CD1c-positive myeloid dendritic cell (primary cell): ENCODE measurements around the gene SNX2.

Experiments
- DNase-seq: peaks from one replicate; pipeline ENCODE4 v3.0.0-alpha.2; 2016; ENCODE audit errors: extremely low spot score

Gene SNX2

GRCh38 chr5:122772446-122772845 lies 2.4 kb upstream of the SNX2 start:
- DNase-seq = no peak

DNA sequence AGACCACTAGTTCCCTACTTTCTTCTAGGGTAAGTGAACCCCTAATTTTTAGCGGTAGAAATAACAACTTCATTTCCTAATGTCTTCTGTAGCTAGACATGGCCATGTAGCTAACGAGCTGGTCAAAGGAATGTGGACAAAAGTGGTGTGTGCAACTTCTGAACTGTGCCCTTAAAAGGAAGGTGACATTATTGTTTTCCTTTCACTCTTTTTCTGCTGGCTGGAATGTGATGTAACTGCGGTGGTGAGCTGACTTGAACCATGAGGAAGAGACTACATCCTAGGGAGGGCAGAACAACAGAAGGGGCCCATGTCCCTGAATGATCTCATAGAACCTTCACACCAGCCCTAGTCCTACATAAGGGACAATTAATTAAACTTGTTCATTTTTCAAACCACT lies 1.3 kb upstream of the SNX2 start:
- DNase-seq = no peak

DNA sequence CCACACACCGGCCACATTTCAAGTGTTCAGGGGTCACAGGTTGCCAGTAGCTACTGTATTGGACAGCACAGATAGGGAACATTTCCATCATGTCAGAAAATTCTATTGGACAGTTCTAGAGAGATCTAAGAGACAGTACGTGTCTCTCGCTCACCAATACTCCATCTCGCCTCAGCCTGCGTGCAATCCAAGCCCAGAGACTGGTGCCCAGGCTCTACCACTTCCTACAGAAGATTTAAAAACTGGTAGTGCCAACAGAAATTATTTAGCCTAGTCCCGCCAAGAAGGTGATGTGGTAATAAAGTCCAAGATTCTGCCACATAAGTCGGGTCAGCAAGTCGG lies 390 bp upstream of the SNX2 start:
- no peak for DNase-seq

DNA sequence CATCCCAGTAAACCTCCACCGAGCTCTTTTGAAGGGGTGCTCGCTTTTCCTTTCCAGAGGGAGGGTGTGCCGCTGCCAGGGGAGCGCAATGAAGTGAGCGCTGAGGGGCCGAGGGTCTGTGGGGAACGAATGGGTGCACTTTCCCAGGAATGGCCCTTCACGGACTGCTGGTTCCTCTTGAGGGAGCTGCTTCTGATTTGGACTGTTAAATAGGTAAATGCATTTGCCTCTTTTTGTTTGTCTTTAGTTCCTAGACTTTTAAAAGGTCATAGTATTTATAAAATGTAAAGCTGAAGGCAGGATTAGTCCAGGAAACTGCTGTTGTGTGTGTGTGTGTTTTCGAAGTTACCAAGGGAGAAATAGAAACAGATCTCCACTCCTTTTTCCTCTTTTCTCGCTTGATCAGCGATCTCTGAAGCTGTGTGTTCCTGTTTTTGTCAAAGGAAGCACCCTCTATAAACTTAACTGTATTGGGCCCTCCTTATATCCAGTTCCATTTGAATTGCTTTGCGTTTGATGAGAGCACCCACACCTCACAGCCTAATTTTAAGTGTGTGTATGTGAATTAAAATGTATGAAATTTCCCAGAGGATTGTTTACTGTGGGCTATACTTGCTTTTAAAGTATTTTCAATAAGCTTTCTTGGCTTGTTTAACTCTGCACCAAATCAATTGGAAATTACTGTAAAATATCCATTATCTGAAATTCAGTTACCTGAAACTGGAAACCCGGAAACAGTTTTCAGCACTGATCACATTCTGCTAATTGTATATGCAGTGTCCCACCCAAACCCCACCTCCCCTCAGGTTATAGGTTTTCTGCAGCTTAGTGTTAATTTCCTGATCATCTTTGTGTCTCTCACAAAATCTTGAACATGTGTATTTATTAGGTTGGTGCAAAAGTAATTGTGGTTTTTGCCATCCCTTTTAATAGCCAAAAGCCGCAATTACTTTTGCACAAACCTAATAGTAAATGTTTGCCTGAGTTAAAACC lies 966 bp downstream of the SNX2 start:
- DNase-seq = peak; percentile 81

DNA sequence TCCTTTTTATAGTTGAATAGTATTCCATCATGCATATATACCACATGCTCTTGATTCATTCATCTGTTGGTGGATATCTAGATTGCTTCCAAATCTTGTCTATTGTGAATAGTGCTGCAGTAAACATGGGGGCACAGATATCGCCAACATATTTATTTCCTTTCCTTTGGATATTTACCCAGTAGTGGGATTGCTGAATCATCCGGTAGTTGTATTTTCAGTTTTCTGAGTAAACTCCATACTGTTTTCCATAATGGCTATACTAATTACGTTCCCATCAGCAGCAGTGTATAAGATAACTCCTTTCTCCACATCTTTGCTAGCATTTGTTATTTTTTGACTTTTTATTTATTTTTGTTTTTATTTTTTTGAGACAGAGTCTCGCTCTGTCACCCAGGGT lies 3.3 kb downstream of the SNX2 start:
- DNase-seq = no peak

- DNase-seq = no peak
These were observed 4.6 kb downstream of the SNX2 start for GRCh38 chr5:122779451-122779850.

DNA sequence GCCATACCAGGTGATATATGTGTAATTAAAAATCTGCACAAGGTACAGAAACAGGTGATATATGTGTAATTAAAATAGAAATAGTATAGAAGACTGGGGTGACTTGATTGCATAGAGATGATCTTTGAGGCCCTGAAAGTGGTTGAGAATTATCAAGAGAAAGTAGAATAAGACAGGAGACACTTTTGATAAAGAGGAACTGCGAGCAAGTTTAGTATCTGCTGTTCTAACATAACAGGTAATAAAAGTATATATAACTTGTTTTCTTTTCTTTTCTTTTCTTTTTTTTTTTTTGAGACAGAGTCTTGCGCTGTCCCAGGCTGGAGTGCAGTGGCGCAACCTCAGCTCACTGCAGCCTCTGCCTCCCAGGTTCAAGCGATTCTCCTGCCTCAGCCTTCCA lies 5.4 kb downstream of the SNX2 start:
- DNase-seq = no peak

DNA sequence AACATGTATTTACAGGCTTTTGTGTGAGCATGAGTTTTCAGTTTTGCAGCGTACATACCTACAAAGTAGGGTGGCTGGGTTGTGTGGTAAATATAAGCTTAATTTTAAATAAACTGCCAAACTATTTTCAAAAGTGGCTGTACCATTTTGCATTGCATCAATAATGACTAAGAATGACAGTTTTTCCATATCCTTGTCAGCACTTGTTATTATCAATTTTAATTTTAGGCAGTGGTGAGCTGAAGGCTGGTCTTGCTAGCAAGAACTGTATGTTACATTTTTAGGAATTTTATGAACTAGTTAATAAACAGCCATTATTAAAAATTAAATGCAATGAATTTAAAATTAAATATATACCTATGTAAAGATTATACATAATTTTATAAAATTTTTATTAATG lies 6.6 kb downstream of the SNX2 start:
- DNase-seq = no peak

DNA sequence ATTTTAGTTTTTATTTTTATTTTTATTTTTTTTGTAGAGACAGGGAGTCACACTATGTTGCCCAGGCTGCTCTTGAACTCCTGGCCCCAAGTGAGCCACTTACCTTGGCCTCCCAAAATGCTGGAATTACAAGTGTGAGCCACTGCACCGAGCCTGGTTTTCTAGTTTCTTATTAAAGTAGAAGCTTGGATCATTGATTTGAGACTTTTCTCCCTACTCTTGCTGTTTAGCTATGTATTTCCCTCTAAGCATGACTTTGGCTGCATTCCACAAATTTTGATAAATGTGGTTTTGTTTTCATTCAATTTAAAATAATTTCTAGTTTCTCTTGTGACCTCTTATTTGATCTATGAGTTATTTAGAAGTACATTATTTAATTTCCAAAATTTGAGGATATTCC lies 10.4 kb downstream of the SNX2 start:
- DNase-seq = no peak

DNA sequence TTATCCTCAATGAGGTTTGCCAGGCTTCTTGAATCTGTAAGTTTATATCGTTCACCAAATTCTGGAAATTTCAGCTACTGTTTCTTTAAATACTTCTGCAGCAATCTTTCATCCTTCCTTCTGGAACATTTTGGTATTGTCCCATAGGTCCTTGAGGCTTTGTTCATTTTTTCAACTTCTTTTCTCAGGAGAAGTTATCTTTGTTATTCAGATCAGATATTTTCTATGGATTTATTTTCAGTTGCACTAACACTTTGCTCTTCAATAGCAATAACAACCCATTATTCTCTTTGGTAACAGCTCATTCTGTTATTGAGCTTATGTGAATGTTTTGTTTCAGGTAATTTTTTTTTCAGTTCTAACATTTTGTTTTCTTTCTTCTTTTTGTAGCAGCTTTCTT lies 13.5 kb downstream of the SNX2 start:
- DNase-seq = no peak

- DNase-seq = no peak
These were observed 14.1 kb downstream of the SNX2 start for GRCh38 chr5:122788996-122789395.

- DNase-seq = no peak
These were observed 14.7 kb downstream of the SNX2 start for GRCh38 chr5:122789461-122790171.

DNA sequence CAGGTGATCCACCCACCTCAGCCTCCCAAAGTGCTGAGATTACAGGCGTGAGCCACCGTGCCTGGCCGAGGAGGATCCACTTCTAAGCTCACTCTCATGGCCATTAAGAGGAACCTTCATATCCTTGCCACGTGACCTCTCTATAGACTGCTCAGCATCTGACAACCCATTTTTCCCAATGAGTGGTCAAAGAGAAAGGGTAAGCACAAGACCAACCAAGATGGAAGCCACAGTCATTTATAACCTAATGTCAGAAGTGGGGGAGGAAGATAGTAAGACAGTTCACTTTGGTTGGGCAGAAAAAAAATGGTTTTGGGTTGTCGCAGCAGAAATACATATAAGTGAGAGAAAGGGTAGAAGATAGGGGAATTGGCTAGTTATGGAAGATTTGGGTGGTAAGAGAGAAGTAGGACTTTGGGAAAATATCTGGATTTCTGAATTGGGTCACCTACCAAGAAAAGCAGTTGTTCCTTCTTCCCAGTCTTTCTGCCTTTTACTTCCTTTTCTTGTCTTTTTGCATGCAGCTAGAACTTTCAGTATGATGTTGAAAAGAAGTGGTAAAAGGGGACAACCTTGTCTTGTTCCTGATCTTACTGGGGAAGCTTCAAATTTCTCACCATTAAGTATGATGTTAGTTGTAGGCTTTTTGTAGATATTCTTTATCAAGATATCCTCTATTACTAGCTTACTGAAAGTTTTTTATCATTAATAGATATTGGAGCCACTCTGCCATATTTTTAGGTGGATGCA lies 15.6 kb downstream of the SNX2 start:
- peak; percentile 47 for DNase-seq

DNA sequence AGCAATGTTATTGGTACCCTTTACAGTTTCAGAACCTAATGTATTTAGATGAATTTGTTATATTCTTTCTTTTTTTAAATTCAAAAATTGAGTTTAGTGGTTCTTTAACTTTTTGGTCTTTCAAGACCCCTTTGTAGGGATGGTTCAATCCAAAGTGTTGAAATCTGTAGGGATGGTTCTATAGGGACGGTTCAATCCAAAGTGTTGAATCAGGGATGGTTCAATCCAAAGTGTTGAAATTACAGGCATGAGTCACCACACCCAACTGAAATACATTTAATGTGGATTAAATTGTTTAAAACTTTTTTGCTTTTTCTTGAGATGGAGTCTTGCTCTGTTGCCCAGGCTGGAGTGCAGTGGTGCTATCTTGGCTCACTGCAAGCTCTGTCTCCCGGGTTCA lies 30.6 kb downstream of the SNX2 start:
- DNase-seq = no peak

- no peak for DNase-seq
These were observed 35.5 kb downstream of the SNX2 start for GRCh38 chr5:122810405-122810804.

GRCh38 chr5:122815218-122815767 lies 40.4 kb downstream of the SNX2 start:
- no peak for DNase-seq

GRCh38 chr5:122816756-122817155 lies 41.9 kb downstream of the SNX2 start:
- DNase-seq = no peak

DNA sequence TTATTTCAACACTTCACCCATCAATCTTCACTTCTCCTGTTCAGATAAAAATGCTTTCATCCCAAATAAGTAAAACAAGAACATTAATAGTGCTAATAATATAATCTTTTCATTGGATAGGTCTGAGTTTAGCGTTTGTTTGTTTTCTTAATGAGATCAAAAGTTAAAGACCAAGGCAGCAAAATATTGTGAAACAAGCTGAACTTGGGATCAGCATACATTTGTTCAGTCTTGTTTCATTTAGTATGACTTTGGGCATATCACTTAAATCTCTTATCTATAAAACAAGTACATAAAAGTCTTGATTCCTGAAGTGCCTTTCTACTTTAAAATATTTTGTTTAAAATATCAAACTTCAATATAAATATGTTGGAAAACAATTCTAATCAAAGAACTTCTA lies 57.1 kb downstream of the SNX2 start:
- DNase-seq = no peak

DNA sequence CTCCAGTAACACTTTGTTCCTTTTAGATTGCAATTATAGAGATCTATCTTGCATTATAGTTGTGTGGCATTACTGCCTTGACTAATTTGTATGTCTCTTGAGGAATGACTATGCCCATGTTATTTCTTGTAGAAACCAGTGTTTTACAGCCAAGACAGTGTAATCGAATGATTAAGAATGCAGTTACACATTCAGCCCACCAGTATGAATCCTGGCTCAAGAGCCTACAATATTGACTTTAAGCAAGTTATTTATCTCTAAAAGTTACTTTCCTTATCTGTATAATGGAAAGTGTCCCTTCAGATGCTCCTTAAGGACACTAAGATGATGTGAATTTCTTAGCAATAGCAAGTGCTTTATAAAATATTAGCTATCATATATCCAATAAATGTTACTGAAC lies 60.8 kb downstream of the SNX2 start:
- no peak for DNase-seq

DNA sequence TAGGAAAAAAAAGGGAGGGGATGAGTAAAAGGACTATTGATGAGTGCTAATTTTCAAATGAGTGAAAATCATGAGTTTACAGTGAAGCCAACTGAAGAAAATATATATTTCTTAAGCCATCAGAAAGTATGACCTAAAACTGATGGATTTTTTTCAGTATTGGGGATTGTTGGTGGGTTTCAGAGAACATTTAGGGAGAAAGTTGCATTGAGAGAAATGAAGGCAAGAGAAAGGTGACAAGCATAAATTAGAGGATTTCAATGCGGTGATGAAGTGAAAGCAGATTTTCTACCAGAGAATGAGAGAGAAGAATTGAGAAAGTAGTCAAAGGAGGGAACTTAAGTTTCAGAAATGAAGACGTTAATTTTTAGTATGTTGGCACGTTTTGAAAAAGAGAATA lies 62.1 kb downstream of the SNX2 start:
- no peak for DNase-seq

GRCh38 chr5:122839731-122840130 lies 64.9 kb downstream of the SNX2 start:
- DNase-seq = no peak

GRCh38 chr5:122842016-122842580 lies 67.2 kb downstream of the SNX2 start:
- DNase-seq = no peak
